Testis (tissue), 2 donors: ENCODE results near the gene EPHA5.

Experiments
- CTCF ChIP-seq, 3 experiments: fragments of 450-650 bp in 2 of 3; fragments of 200-600 bp in 1 of 3; sonication (generic) in 1 of 3; IDR thresholded peaks; one replicate each; pipeline ENCODE4 v1.5.1; 2016 to 2019; ENCODE audit warnings: antibody characterized with exemption in 3 of 3, mild to moderate bottlenecking in 2 of 3, moderate library complexity in 1 of 3
- POLR2A ChIP-seq: fragments of 450-650 bp; IDR thresholded peaks from one replicate; pipeline ENCODE4 v1.6.1; 2017; ENCODE audit warnings: antibody characterized with exemption, mild to moderate bottlenecking, moderate library complexity

- no peak for TF ChIP-seq CTCF (IDR thresholded peaks at IDR 0.05)
- TF ChIP-seq POLR2A: no peak
Observed at GRCh38 chr4:65535113-65535512, 135.2 kb downstream of the EPHA5 start.
